VCaP (cell line): ENCODE results near the gene ZNF749.

Experiments
- H3K27ac ChIP-seq: fragments of 450-650 bp; 2 replicates; pipeline ENCODE4 v1.5.1; 2017
- CTCF ChIP-seq: fragments of 450-650 bp; conservative IDR thresholded peaks from 2 replicates; pipeline ENCODE4 v1.5.1; 2017; ENCODE audit warnings: mild to moderate bottlenecking, moderate library complexity

ZNF749 gene

GRCh38 chr19:57406516-57407123, 28.5 kb upstream of the ZNF749 start:
- H3K27ac ChIP-seq: no peak overlapping the region
- peak; percentile 96 for TF ChIP-seq CTCF

- peak within 1 kb of the TSS; percentile 76 for H3K27ac ChIP-seq
- TF ChIP-seq CTCF: no peak
Measured at GRCh38 chr19:57410877-57411671, 24.1 kb upstream of the ZNF749 start, which contains the start of gene ZNF17. Gene ZNF17 (plus strand): TSS chr19:57411161. CDS start chr19:57413616, 2,455 bp downstream.

DNA sequence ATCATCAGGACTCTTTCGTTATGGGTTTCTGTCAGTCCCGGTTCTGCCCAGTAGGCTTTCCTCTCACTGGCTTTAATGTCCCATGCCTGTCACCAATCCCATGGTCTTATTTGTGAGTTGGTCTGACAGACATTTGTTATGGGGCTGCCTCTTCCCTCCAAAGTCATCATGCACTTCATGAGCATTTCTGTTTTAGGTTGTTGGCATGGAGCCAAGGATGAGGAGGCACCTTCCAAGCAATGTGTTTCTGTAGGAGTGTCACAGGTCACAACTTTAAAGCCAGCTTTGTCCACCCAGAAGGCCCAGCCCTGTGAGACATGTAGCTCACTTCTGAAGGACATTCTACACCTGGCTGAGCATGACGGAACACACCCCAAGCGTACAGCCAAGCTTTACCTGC, 15.7 kb upstream of the ZNF749 start:
- TF ChIP-seq CTCF: no peak
- no peak overlapping the region for H3K27ac ChIP-seq

DNA sequence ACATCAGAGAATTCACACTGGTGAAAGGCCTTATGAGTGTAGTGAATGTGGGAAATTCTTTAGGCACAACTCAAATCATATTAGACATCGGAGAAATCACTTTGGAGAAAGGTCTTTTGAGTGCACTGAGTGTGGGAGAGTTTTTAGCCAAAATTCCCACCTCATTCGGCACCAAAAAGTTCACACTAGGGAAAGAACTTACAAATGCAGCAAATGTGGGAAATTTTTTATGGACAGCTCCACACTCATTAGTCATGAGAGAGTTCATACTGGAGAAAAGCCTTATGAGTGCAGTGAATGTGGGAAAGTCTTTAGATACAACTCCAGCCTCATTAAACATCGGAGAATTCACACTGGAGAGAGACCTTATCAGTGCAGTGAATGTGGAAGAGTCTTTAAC, 14.1 kb upstream of the ZNF749 start:
- no peak overlapping the region for H3K27ac ChIP-seq
- no peak for TF ChIP-seq CTCF

GRCh38 chr19:57434386-57435061, 601 bp upstream of the ZNF749 start:
- peak overlapping the region; percentile 82 for H3K27ac ChIP-seq
- no peak for TF ChIP-seq CTCF

- H3K27ac ChIP-seq: peak overlapping the region; percentile 82
Measured at GRCh38 chr19:57436417-57436816, 1.3 kb downstream of the ZNF749 start.

More at GRCh38 chr19:57436417-57436816, 1.3 kb downstream of the ZNF749 start:
- TF ChIP-seq CTCF: no peak
